Pulmonary artery endothelial cell (primary cell): ENCODE measurements around the gene SNN. TPM values are rescaled to one million over a fixed set of nuclear protein-coding genes. Genes with fewer than 3 reads are reported as not detected.

Experiments
- DNase-seq: peaks from one replicate; pipeline ENCODE4 v3.0.0-alpha.2; 2011; ENCODE audit warnings: low read depth, low spot score
- total RNA-seq: library from RNA; depleted of rRNA; stranded (reverse); fragments of >200 nt; gene quantifications from 2 replicates; pipeline ENCODE4 v1.2.3, GENCODE V29; 2014

Gene SNN
- total RNA-seq, 1 donor from 2014 or later, result 30.1 TPM

DNA sequence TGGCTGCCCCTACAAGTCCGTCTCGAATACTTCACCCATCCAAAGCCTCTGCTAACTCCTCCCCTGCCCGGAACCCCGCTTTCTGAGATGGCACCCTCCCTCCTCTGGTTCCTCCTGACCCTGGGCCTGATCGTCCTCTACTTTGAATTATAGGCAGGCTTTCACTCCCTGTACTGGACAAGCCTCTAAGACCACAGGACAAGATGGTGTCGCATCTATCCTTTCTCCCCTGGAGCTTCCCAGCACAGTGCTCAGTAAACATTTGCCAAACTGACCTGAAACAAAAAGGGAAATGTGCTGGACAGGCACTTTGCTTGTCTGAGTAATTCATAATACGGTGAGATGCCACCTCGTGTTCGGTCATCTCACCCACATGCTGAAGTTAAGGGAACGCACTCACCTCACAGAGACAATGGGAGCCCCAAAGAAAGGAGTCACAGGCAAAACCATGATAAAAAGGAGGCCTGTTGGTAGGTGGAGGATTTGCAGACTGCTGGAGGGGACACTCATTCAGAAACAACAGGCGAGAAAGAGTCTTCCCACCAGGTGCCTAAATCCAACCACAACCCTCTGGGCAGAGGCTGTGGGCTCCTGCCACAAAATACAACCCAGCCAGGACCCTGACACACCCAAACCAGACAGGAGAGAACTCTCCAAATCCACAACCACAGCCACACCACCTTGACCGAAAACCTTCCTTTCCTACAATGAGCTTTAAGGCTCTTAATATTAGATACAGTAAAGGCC is 28.2 kb downstream of the SNN start:
- DNase-seq, result no peak

DNA sequence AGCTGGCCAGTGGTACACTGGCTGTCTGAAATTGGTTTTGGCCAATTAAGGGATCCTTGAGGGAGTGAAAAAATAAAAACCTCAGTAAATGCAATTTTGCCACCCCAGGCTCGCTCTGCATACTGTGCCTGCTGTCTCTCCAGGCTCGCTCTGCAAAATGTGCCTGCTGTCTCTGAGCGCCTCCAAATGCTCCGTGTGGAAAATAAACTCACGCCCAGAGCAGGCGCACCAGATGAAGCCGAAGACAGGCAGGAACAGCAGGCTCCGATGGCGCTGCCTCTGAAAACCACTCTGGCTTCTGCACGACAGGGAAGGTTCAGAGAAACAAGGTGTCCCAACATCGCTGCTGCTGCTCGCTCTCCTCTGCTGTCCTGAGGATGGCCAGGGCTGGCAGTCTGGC is 29.1 kb downstream of the SNN start:
- DNase-seq, result no peak

DNA sequence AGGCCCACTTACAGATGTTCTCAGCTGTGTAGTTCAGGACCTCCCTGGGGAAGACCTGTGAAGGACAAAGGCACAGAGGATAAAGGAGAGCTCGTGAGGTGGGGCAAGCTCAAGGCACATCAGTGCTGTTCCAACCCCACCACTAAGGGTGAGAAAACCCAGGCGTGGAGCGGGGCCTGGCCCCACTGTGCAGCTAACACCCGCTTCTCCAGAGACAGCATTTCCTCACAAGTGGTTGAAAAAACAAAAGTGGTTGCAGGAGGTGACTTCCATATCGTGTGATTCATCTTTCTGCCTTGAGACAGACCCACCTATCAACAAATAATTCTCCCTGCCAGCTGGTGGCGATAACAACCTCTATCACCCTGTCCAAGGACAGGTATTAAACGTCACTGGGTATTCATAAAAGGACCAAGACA is 30.0 kb downstream of the SNN start:
- DNase-seq, result no peak

DNA sequence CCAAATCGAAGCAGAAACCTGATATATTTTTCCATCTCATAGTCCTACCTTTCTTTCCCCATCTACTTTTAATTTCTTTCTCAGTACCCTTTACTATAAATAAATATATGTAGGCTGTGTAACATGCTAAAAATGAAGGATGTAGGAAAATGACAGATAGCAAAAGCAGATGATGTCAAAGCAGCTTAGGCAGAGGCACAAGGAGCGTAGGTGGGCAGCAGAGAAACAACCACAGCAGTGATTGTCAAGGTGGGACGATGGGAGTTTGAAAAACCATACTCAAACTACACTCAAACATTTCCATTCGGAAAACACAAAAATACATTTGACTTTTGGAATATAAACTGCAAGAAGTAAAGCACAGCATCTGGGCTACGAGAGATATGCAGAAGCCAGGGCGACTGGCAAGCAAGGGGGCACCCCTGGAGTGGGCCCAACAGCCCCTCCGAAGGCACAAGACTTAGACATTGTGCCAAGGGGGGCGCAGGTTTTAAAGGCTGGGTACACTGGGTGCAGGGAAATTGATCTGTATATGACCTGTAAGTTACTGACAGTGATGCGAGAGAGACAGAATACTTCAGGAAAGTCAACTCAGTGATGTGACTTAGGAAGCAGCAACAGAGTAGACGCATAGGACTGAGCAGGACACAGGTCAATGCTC is 31.1 kb downstream of the SNN start:
- DNase-seq, result no peak

DNA sequence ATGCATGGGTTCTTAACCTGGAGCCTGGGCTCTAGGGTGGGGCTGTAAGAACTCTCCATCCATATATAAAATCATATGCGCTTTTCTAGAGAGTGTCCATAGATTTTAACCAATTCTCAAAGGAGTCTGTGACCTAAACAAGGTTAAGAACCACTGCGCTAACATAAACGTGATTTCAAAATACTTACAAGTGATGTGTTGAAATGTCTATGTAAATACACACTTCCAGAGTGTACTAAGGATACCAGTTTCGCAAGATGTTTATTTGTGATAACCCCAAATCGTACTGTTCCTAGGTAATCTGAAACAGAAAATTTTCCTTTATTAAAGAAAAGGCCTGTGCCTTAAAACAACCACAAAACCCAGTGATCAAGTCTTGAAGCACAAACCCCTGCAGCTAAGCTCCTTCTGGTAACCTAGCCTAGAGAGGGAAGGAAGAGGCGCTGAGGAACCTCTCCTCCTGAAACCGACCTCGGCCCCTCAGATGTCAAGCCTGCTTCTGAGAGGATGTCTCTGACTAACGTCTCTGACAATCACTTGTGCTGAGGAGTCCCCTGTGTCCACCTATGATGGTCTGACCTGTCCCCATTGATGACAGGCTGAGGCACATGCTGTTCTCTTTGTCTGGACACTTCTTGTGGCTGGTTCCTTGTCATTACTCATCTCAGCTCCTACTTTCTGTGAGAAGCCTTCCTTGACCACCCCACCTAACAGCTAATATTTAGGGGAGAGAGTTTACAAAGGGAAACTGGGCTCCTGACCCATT is 32.2 kb downstream of the SNN start:
- DNase-seq, result no peak

DNA sequence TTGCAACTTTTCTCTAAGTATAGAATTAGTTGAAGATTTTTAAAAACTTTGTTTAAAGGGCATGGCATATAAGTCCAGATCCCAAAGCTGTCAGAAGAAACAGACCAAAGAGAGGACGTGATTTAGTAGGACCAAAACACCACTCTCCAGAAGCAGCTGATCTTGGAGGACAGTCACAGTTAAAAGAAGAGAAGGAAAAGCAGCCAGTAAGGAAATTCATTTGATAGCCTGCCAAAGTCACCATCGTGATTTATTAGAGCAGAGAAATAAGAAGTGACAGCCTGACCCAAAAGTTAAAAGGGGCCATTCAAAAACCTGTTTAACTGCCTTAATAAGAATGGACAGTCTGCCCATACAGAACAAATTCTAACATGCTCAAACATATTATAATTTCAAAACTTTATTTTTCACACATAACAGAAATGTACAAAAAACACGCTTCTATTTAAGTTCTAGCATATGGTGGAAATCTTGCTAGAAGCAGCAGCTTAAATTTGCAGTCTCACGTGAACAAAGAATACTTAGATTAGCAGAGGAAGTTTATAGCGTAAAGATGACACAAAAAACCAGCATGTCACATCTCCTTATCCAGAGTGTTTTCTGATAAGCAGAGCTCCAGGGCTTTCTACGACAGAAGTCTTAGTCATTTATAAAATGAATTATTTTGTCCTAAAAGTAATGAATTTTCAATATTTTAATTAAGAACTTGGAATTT is 37.2 kb downstream of the SNN start:
- no peak for DNase-seq

DNA sequence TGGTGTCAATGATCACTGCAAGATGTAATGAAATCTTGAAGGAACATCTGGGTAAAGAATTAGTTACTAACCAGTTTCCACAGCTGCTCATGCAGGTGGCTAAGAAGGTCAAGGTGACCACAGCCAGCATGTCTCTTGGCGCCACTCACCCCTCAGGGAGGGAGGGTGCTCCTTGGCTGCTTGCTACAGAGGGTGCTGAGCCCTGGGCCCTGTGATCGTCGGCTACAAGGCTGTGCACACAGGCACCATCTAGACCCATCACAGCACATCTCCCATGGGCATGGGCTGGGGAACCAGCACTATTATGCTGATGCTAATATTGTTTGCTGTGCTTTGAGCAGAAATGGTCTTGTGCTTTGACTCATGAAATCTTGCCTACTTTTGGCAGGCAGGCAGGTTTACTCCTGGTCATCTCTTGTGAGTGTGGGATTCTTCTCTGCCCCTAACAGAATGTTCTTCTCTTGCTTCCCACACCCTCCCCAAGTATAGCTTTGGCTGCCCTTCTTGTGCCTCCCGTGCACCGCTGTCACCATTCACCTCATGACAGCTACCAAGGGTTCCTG is 38.0 kb downstream of the SNN start:
- DNase-seq, result no peak

DNA sequence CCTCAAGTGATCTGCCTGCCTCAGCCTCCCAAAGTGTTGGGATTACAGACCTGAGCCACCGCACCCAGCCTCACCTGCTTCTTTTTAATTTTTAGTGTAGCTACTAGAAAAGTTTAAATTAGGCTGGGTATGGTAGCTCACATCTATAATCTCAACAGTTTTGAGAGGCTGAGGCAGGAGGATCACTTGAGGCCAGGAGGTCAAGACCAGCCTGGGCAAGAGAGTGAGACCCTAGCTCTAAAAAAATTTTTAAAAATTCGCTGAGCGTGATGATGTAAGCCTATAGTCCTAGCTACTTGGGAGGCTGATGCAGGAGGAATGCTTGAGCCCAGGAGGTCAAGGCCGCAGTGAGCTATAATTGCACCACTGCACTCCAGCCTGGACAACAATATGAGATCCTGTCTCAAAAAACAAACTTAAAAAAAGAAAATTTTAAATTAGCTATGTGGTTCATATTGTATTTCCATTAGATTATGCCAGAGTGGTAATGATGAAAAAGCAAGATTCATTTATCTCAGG is 39.5 kb downstream of the SNN start:
- no peak for DNase-seq

DNA sequence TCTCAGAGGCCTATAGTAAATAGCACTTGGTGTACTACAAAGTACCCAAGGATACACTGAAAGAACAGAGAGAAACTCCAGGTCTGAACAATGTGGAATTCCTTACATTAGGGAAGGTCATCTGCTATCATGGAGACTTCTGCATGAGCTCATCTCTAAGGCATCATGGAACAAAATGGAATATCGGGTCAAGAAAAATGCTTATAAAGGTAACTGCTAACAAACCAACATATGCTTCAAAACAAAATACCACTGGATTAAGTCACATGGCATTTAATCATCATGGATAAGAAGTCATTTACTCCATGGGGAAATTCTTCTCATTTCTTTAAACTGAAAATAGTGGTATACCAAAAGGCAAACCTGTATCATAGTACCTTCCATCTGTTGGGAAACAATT is 40.2 kb downstream of the SNN start:
- no peak for DNase-seq

DNA sequence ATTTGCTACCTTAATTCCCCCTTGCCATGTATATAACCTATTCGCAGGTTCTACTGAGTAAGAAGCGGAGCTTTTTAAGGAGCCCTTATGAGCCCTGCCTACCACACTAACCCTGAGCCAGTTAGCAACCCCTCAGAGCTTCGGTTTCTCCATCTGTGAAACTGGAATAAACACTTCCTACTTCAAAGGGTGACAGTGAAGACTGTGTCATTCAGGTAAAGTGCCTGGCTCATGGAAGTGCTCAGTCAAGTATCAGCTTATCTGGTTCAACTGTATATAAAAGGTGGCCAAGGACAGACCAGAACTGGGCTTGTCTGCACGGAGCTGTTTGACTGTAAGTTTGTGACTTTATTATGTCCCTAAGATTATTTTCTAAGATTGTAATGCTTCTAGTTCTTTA is 43.4 kb downstream of the SNN start:
- DNase-seq, result no peak

DNA sequence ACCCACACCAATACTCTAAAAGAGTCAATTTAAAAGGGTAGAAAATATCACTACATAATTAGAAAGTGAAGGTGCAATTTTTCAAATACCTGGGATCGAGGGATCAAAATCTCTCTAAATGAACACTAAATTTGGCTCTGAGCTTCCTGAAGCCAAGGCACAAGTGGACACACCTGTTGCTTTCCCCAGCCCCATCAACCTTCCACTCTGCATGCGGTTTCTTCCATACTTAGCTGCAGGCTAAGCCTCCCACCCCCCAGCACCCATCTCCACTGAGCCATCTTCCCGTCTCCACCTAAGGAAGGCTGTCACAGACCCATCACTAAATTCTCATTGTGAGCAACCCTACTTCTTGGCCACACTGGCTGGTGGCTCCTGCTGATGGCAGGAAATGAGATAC is 43.9 kb downstream of the SNN start:
- DNase-seq, result no peak

DNA sequence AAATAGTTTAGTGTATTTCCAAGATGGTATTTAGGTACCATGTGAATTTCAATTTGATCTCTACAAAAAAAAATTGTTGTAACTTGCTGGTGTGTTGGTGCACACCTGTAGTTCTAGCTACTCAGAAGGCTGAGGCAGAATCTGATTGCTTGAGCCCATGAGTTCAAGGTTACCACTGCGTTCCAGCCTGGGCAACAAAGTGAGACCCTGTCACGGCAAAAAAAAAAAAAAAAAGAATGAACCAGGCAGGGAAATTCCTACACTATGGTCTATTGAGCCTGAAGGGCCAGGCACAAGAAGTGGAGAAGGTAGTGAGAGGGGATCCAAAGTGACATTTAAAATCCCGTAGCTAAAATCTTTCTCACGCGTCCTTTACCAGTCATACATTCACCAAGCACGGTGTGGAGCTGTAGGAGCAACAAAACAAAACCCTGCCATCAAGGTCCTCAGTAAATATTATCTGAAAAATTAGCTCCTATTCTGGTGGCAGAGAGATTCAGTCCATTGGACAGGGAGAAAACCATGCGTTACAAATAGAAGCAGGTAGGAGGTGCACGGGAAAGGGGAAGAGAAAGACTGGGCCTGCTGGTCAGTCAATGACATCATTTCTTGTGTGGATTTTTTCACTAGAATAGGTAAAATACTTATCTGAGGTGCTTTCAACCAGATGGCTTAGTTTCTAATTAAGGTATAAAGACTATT is 47.1 kb downstream of the SNN start:
- no peak for DNase-seq

DNA sequence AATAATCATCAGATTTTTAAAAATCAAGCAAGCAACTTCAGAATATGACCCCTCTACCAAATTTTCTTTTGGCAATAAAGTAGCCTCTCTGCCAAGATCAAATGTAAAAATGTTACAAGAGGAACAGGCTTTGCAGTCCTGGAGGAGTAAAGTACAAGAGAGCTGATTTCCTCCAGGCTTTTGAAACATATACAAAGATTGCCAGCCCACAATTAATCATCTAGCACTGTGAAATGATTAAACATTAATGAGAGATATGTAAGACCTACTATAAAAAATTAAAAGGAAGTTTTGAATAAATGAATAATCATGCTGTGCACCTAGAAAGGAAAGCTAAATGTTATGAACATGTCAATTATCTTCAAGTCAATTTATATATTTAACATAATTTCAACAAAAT is 48.1 kb downstream of the SNN start:
- no peak for DNase-seq

DNA sequence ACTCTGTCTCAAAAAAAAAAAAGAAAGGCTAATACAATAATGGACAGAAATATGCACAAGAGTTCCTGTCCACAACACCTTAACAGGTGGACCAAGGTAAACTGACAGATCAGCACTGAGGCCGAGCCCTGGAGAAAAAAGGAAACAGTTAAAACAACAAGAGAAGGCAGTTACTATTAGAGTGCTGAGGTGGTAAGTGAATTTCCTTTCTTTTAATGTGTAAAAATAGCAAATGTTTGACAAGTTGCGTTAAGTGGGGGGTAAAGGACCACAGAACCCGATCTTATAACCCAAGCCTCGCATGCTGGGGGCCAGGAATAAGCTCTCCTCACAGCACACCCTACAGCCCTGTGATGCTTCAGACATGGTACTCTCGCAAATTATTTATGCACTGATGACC is 49.6 kb downstream of the SNN start:
- DNase-seq, result no peak

DNA sequence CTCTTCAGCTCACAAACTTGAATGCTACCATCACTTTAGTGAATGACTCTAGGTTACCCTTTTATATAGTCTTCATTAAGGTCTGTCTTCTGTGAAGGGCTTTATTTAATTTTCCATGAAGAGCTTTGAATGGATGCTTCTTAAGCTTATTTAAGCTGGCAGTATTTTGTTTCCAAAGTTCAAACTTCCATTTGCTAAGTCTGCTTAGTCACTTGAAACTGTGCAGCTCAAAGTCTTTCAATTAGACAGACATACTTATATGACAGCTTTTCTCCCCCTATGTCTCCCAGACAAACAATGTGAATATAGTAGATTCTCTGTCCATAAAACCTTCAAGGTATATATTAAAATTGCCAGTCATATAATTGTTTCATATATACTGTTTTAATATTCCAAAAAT is 50.9 kb downstream of the SNN start:
- no peak for DNase-seq

DNA sequence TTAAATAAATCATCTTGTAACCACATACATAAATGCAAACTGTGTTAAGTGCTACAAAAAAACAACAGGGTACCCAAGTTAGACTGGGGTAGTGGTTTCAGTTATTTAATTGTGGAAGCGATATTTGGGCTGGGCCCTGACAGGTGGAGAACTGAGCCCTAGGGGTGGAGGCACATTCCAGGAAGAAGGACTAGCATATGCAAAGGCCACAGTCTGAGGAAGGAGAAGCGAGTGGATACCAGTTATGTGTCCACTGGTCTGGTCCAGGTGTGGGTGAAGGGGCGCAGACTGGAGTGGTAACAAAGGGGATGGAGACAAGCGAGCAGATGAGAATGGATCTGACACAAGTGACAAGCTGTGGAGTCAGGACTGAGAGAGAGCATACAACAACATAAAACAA is 51.5 kb downstream of the SNN start:
- no peak for DNase-seq

DNA sequence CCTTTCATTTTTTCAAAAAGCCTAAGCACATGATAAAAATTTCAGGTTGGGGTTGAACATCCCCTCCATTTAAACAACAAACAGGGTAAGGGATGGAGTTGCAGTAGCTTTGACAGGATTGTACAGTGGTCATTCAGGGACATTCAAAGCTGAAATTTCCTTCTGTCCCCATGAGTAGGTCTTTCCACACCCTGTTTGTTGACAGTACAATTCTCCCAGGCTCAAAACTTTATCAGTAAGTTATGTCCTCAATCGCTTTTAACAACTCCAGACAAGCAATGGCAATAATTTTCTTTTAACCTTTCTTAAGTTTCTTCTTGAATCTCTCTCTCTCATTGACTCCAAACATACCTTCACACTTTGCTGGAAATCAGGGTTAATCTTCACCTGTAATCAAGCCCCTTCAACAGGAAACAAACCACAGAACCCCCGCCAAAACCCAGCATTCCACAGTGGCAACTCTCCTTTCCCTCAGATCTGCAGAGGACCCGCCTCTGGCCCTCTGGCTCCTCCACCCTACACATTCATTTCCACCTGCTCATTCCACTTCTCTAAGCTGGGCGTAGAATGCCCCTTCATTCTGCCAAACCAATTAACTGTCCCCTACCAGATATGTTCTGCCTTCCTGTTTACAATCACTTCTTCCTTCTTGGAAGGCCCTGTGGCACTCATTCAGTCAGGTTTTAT is 53.7 kb downstream of the SNN start:
- DNase-seq, result no peak

DNA sequence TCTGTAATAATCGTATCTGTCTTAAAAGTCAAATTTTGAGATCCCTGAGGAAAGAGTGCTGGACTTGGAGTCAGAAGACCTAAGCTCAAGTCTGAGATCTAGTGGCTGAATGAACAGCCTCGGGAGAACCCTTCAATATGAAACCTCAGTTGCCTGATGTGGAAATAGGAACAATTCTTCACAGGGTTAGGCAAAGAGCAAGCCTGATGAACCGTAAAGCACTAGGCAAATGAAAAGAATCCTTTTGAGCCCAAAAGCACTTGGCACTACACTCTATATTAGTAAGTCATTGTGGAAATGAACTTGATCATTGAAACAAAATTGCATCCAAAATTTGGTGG is 54.2 kb downstream of the SNN start:
- no peak for DNase-seq

DNA sequence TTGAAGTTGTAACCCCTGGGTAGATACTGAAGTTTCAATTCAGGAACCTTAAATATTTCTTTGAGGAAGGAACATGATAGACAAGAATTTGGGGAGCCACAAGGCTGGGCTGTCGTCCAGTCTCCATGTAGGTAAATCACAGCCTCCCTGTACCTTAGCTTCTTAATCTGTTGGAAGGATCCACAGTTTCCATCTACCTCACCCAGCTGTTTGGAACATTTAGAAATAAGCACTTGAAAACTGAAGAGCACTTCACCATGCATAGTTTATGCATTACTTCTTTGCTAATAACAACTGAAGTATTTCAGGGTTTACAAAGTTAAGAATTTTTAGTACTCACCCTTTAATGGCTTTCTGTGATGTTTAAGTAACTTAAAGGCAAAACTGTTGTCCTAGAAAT is 57.2 kb downstream of the SNN start:
- no peak for DNase-seq

DNA sequence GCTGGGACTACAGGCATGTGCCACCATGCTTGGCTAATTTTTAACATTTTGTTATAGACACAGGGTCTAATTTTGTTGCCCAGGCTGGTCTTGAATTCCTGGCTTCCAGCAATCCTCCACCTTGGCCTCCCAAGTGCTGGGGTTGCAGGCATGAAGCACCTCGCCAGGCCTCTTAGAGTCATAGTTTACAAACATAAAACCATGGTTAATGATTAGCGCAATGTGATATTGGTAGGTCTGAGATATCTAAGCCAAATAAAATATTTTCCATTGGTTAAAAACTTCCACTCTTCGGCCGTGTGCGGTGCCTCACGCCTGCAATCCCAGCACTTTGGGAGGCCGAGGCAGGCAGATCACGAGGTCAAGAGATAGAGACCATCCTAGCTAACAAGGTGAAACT is 57.8 kb downstream of the SNN start:
- DNase-seq, result no peak
